Activated CD4-positive, alpha-beta memory T cell treated with anti-CD3 and anti-CD28 coated beads for 36 hours (primary cell): ENCODE results near the gene DCAF7. TPM values are rescaled to one million over a fixed set of nuclear protein-coding genes. Genes with fewer than 3 reads are reported as not detected.
A peak's percentile ranks its signal among the peaks of the same experiment; 100 is the strongest.

Source experiments
- CTCF ChIA-PET: fragments of 350-600 bp; sonication (Branson Sonifier 250); formaldehyde crosslinking; loops from one replicate; lab custom pipeline; 2021; ENCODE audit warnings: antibody characterized with exemption, inconsistent platforms; lab: Charles Lee
- POLR2A ChIA-PET: fragments of 350-600 bp; sonication (Branson Sonifier 250); formaldehyde crosslinking; loops from one replicate; lab custom pipeline; 2021; ENCODE audit warnings: antibody characterized with exemption; lab: Charles Lee
- DNase-seq: peaks from one replicate; pipeline ENCODE4 v3.0.0-alpha.2; 2020
- H3K27ac Mint-ChIP-seq: one replicate; pipeline ENCODE4 v1.8.0; 2021; ENCODE audit warnings: mixed read lengths
- H3K27me3 Mint-ChIP-seq: one replicate; pipeline ENCODE4 v1.8.0; 2021; ENCODE audit warnings: mixed read lengths
- H3K36me3 Mint-ChIP-seq: one replicate; pipeline ENCODE4 v1.8.0; 2021; ENCODE audit warnings: mixed read lengths
- H3K4me1 Mint-ChIP-seq: one replicate; pipeline ENCODE4 v1.8.0; 2021; ENCODE audit warnings: low read depth, mixed read lengths
- H3K4me3 Mint-ChIP-seq: one replicate; pipeline ENCODE4 v1.8.0; 2021; ENCODE audit warnings: mild to moderate bottlenecking, mixed read lengths
- H3K9me3 Mint-ChIP-seq: one replicate; pipeline ENCODE4 v1.8.0; 2021; ENCODE audit warnings: mixed read lengths
- intact Hi-C: fragments of 100-400 bp; cut with micrococcal nuclease; formaldehyde crosslinking; loops from one replicate; pipeline ENCODE4 v1.15.1; 2023
- total RNA-seq, 2 experiments: library from RNA; stranded (reverse); gene quantifications; one replicate each; pipeline ENCODE4 v1.2.3, GENCODE V29; 2021

The DCAF7 gene
- total RNA-seq, 2 experiments from 2014 or later: 118 to 119 TPM

DNA sequence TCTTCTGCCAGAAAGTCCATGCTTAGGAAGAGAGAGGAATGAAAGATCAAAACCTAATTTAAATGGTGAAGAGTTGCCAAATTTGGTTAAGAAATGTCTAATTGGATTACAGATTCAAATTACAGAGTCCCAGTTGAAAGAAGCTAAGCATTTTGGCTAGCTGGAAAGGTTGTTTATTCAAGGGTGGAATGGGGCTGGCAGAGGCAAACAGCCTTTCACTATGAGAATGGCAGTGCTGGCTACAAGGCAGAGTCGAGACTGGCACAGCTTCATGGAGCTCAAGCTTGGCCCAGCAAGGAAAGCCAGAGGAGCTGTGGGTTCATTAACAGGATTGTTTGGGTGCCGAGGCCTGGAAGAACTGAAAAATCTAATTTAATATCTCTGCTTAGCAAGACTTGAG is 85.5 kb downstream of the DCAF7 start:
- DNase-seq: no peak
- Mint-ChIP-seq H3K36me3 (peaks cover 12% of the 10 kb centered on the region), H3K27ac (no peak overlapping the region), H3K27me3 (no peaks in the 10 kb centered on the region), H3K9me3 (no peaks in the 10 kb centered on the region), H3K4me1 (peaks cover 24% of the 10 kb centered on the region), H3K4me3 (no peak overlapping the region)
- ChIA-PET POLR2A (interaction anchor here (1.6 kb wide), 1 partner anchor 13 kb away, joined by 5 read pairs; the partner anchor contains the start of gene MAP3K3), CTCF (interaction anchor here (1.0 to 3.7 kb wide), 2 partner anchors 24 to 62 kb away, joined by 3 to 12 read pairs; no protein-coding TSS in a partner anchor)
- intact Hi-C loops: no loop called here

DNA sequence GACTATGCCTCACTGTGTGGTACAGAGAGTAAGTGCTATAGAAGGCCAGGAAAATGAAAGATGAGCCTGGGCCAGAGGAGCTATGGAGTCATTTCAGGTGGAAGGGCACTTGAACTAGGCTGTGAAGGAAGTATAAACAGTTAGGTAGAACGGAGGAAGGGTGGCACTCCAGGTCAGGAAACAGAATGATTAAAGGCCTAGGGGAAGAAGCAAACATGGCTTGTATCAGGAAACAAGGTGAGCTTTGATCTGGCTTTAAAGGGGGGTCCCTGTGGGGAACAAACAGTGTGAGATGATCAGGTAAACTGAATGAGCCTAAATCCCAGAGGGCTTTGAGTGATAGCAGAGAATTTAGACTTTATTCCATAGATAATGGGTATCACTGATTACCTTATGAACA is 88.8 kb downstream of the DCAF7 start:
- no peak for DNase-seq
- Mint-ChIP-seq H3K27ac (peak overlapping the region; percentile 7), H3K4me3 (no peak overlapping the region), H3K36me3 (peaks cover 12% of the 10 kb centered on the region), H3K4me1 (peaks cover 13% of the 10 kb centered on the region), H3K27me3 (no peaks in the 10 kb centered on the region), H3K9me3 (no peaks in the 10 kb centered on the region)
- ChIA-PET POLR2A (interaction anchor here (0.6 to 0.9 kb wide), 2 partner anchors 8 to 14 kb away, joined by 3 to 4 read pairs; no protein-coding TSS in a partner anchor), CTCF (interaction anchor here (0.6 to 1.1 kb wide), 2 partner anchors 12 to 57 kb away, joined by 3 read pairs; no protein-coding TSS in a partner anchor)
- intact Hi-C loops: no loop called here

DNA sequence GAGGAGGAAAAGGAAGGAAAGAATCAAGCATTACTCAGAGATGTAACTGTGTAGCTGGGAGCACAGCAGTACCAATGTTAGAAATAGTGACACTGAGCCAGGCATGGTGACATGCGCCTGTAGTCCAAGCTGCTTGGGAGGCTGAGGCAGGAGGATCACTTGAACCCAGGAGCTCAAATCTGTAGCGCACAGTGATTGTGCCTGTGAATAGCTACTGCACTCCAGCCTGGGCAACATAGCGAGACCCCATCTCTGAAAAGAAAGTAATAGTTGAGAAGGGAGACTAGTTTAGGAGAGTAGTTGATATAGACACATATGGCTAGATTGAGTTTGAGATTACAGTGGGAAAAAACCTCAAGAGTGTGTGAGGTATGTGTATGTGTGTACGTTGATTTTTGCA is 89.8 kb downstream of the DCAF7 start:
- ChIA-PET POLR2A (no interaction called here), CTCF (no interaction called here)
- no peaks in the 10 kb centered on the region for H3K9me3 Mint-ChIP-seq
- H3K27me3 Mint-ChIP-seq: no peaks in the 10 kb centered on the region
- H3K36me3 Mint-ChIP-seq: peaks cover 11% of the 10 kb centered on the region
- H3K4me3 Mint-ChIP-seq: no peak overlapping the region
- DNase-seq: no peak
- no peak overlapping the region for H3K27ac Mint-ChIP-seq
- intact Hi-C loops: no loop called here
- H3K4me1 Mint-ChIP-seq: peaks cover 9% of the 10 kb centered on the region

DNA sequence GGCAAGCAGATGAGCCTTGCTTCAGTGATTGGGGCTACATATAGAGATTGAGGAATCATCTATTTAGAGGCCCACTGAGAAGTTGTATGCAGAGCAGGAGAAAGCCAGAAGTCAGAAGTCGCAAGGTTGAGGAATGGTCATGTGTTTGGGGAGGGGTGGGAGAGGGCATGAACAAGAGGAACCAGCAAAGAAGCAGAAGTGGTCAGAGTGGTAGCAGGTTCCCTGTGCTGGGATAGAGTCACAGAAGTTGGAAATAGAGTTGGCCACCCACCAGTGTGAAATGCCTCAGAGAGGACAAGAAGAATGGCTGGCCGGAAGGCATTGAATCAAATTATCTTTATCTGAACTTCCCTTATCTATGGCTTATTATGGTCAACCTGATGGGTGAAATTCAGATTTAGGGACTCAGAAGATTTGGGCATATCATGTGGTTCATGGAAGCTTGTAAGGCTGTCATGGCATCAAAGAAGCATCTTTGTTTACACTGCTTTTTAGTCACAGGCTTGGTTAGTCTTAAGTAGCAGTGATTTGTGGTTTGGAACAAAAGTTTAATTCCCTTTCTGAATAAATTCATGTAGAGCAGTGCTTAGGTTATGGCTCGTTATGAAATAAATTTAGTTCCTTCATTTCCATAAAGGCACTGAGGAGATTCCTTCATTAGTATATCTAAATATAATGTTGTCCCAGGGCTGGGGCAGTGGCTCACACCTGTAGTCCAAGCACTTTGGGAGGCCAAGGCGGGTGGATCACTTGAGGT is 91.6 kb downstream of the DCAF7 start:
- H3K27me3 Mint-ChIP-seq: no peaks in the 10 kb centered on the region
- CTCF ChIA-PET: no interaction called here
- H3K4me3 Mint-ChIP-seq: no peak overlapping the region
- DNase-seq: no peak
- no peaks in the 10 kb centered on the region for H3K9me3 Mint-ChIP-seq
- POLR2A ChIA-PET: no interaction called here
- intact Hi-C loops: no loop called here
- peaks cover 23% of the 10 kb centered on the region for H3K4me1 Mint-ChIP-seq
- no peak overlapping the region for H3K27ac Mint-ChIP-seq
- peaks cover 10% of the 10 kb centered on the region for H3K36me3 Mint-ChIP-seq

Other genes starting within 250 kb of the DCAF7 start
- 1 to 10 TPM; 9.4 to 9.7 TPM for gene CYB561, start 104.2 kb upstream of the DCAF7 start, total RNA-seq
- gene ACE, start 73.4 kb upstream of the DCAF7 start, total RNA-seq: 1 to 10 TPM; 2.2 to 2.6 TPM
- gene KCNH6, start 27.1 kb upstream of the DCAF7 start, total RNA-seq: not detected
- gene TACO1, start 50.4 kb downstream of the DCAF7 start, total RNA-seq: 10 to 100 TPM; 28.2 to 30.4 TPM
- gene MAP3K3, start 71.9 kb downstream of the DCAF7 start, total RNA-seq: 10 to 100 TPM; 32.8 to 34.0 TPM
- 100 to 1,000 TPM; 146 to 150 TPM for gene LIMD2, start 149.6 kb downstream of the DCAF7 start, total RNA-seq
- gene STRADA, start 191.3 kb downstream of the DCAF7 start, total RNA-seq: 10 to 100 TPM; 64.8 to 69.7 TPM
- gene CCDC47, start 223.1 kb downstream of the DCAF7 start, total RNA-seq: 10 to 100 TPM; 57.6 to 60.5 TPM
- gene DDX42, start 223.7 kb downstream of the DCAF7 start, total RNA-seq: 100 to 1,000 TPM; 103 to 106 TPM